SU-DHL-6 (cell line): ENCODE data around the gene SCFD2.
"Not testable (repeated sequence)": the region's sequence is repeated elsewhere in the genome, so short reads cannot be mapped to it uniquely, and the experiment has no call there.

ENCODE experiments used
- H2AFZ ChIP-seq: fragments of 200-600 bp; sonication (generic); 2 replicates; pipeline ENCODE4 v1.6.1; 2014; ENCODE audit warnings: low read depth, mild to moderate bottlenecking, moderate library complexity, mixed read lengths, antibody characterized with exemption, low read length; ENCODE audit not compliant: severe bottlenecking
- H3F3A ChIP-seq: fragments of 200-600 bp; shearing (Covaris generic); 2 replicates; pipeline ENCODE4 v1.6.0; 2016; ENCODE audit warnings: antibody characterized with exemption, mild to moderate bottlenecking; ENCODE audit not compliant: insufficient read depth
- H3K27ac ChIP-seq: fragments of 200-600 bp; sonication (generic); 2 replicates; pipeline ENCODE4 v1.5.1; 2016; ENCODE audit warnings: low read depth, mild to moderate bottlenecking, low read length, moderate library complexity, mixed read lengths
- H3K27me3 ChIP-seq: fragments of 200-600 bp; sonication (generic), shearing (Covaris generic); 2 replicates; pipeline ENCODE4 v1.6.0; 2014; ENCODE audit warnings: mild to moderate bottlenecking, low read length
- H3K36me3 ChIP-seq: fragments of 200-600 bp; sonication (generic); 2 replicates; pipeline ENCODE4 v1.6.1; 2014; ENCODE audit warnings: mild to moderate bottlenecking, low read length, mixed read lengths
- H3K4me2 ChIP-seq: fragments of 300-600, 200-600 bp; shearing (Covaris generic), sonication (generic); 2 replicates; pipeline ENCODE4 v1.6.0; 2014; ENCODE audit warnings: low read length, low read depth, mild to moderate bottlenecking; ENCODE audit not compliant: poor library complexity, severe bottlenecking
- H3K4me3 ChIP-seq: fragments of 200-600 bp; sonication (generic); 2 replicates; pipeline ENCODE4 v1.5.1; 2014; ENCODE audit warnings: antibody characterized with exemption, low read length, mild to moderate bottlenecking, mixed read lengths; ENCODE audit not compliant: insufficient read depth, poor library complexity, severe bottlenecking
- H3K79me2 ChIP-seq: fragments of 200-600 bp; sonication (generic); 2 replicates; pipeline ENCODE4 v1.6.1; 2014; ENCODE audit warnings: mild to moderate bottlenecking, low read length, moderate library complexity; ENCODE audit not compliant: insufficient read depth
- H3K9ac ChIP-seq: fragments of 200-600 bp; sonication (generic); 2 replicates; pipeline ENCODE4 v1.7.0; 2014; ENCODE audit warnings: mild to moderate bottlenecking, low read length
- H3K9me2 ChIP-seq: fragments of 200-600 bp; sonication (generic); replicated peaks from 2 replicates; pipeline ENCODE4 v1.6.1; 2014; ENCODE audit warnings: low read length; ENCODE audit not compliant: insufficient read depth
- H3K9me3 ChIP-seq: fragments of 200-600 bp; sonication (generic); 2 replicates; pipeline ENCODE4 v1.6.1; 2014; ENCODE audit warnings: low read length, mixed read lengths; ENCODE audit not compliant: insufficient read depth
- H4K20me1 ChIP-seq: fragments of 200-600 bp; sonication (generic); 2 replicates; pipeline ENCODE4 v1.6.1; 2014; ENCODE audit warnings: low read depth, mild to moderate bottlenecking, antibody characterized with exemption, low read length, moderate library complexity, mixed read lengths
- EZH2phosphoT487 ChIP-seq: fragments of 200-600 bp; sonication (generic), shearing (Covaris generic); conservative IDR thresholded peaks from 2 replicates; pipeline ENCODE4 v1.6.1; 2018; ENCODE audit warnings: mild to moderate bottlenecking, antibody characterized with exemption, low read length, moderate library complexity, mixed read lengths
- TF ChIP-seq, protein P1 (sequence below): fragments of 200-600 bp; sonication (generic); IDR thresholded peaks from one replicate; pipeline ENCODE4 v1.5.1; 2017; ENCODE audit warnings: antibody characterized with exemption, mild to moderate bottlenecking, low read length, moderate library complexity; ENCODE audit not compliant: insufficient read depth, poor library complexity, severe bottlenecking

Gene SCFD2

DNA sequence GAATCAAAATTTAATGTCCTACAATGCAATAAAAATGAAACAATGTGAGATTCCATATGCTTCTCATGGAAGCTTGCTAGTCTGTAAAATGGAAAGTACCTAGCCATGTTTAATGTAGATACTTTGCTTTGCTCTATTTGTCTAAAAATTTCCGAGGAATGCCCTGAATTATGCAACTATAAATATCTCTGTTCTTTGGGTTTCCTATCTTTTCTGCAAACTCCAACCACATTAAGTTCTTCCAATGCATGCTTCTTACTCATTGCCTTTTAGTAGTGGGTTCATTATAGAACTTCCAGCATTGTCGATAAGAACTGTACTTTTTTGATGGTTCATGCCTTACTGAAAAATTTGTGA lies 325.4 kb downstream of the SCFD2 start:
- Histone ChIP-seq H3K9me3 (no peaks in the 10 kb centered on the region), H4K20me1 (no peaks in the 10 kb centered on the region), H3K4me2 (no peak overlapping the region), H3K36me3 (no peaks in the 10 kb centered on the region), H2AFZ (no peak overlapping the region), H3K27ac (no peak overlapping the region), H3K9ac (no peak overlapping the region), H3K27me3 (no peaks in the 10 kb centered on the region), H3K9me2 (no peaks in the 10 kb centered on the region), H3F3A (no peaks in the 10 kb centered on the region), H3K4me3 (no peak overlapping the region), H3K79me2 (no peaks in the 10 kb centered on the region)
- TF ChIP-seq, protein P1, sequence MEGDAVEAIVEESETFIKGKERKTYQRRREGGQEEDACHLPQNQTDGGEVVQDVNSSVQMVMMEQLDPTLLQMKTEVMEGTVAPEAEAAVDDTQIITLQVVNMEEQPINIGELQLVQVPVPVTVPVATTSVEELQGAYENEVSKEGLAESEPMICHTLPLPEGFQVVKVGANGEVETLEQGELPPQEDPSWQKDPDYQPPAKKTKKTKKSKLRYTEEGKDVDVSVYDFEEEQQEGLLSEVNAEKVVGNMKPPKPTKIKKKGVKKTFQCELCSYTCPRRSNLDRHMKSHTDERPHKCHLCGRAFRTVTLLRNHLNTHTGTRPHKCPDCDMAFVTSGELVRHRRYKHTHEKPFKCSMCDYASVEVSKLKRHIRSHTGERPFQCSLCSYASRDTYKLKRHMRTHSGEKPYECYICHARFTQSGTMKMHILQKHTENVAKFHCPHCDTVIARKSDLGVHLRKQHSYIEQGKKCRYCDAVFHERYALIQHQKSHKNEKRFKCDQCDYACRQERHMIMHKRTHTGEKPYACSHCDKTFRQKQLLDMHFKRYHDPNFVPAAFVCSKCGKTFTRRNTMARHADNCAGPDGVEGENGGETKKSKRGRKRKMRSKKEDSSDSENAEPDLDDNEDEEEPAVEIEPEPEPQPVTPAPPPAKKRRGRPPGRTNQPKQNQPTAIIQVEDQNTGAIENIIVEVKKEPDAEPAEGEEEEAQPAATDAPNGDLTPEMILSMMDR = no peak
- no peak for TF ChIP-seq EZH2phosphoT487

DNA sequence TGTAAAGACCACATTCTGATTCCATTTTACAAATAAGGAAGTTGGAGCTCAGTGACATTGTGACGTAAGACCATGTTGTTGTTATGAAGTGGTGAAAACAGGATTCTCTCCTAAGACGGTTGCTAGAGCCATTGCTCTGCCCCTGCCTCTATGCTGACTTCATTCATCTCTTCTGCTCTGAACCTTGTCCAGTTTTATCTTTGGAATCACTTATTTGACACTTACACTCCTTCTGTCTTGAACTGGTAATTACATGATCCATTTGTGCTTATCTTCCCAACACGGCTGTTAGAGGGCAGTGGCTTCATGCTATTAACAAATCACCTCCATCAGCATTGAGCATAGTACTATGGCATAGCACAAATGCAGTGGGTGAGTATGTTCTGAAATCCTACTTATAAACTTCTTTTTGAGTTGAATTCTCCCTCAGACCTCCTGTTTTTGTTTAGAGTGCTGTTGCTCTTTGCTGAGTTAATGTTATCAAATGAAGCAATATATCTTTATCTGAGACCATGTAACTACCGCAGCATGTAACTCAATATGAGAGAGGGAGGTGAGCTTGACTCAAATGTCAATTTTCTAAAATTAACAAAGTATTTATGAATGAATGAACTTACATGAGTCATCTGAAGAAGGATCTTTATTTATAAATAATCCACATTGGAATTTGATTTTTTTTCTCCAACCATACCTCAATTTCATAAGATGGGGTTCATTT lies 326.0 kb downstream of the SCFD2 start:
- Histone ChIP-seq H3K4me2 (no peak overlapping the region), H3K27me3 (no peaks in the 10 kb centered on the region), H3K9ac (no peak overlapping the region), H3K27ac (no peak overlapping the region), H3K9me2 (no peaks in the 10 kb centered on the region), H3F3A (no peaks in the 10 kb centered on the region), H3K36me3 (no peaks in the 10 kb centered on the region), H3K79me2 (no peaks in the 10 kb centered on the region), H3K9me3 (no peaks in the 10 kb centered on the region), H3K4me3 (no peak overlapping the region), H4K20me1 (no peaks in the 10 kb centered on the region), H2AFZ (no peak overlapping the region)
- TF ChIP-seq EZH2phosphoT487 = no peak
- TF ChIP-seq, protein P1 = no peak

DNA sequence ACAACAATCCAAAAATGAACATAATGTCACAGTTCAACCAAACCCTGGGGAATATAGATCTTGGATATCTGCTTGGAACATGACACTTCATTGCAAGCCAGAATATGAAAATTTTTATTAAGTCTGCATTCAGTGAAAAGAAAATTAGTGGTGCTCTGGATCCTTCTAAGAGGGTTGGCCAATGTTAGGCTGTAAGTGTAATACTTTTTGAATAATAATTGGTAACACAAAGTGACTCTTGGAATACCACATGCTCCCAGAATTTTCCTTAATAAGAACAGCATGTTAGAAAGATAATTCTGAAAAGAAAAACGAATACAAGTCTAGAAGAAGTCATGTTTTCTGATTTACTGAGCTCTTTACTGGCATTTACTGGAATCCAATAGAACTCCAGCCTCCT lies 328.0 kb downstream of the SCFD2 start:
- Histone ChIP-seq H3K9me2 (no peaks in the 10 kb centered on the region), H3K79me2 (no peaks in the 10 kb centered on the region), H3K36me3 (no peaks in the 10 kb centered on the region), H4K20me1 (no peaks in the 10 kb centered on the region), H3F3A (no peaks in the 10 kb centered on the region), H2AFZ (no peak overlapping the region), H3K4me3 (no peak overlapping the region), H3K27me3 (no peaks in the 10 kb centered on the region), H3K9me3 (no peaks in the 10 kb centered on the region), H3K4me2 (no peak overlapping the region), H3K27ac (no peak overlapping the region), H3K9ac (no peak overlapping the region)
- no peak for TF ChIP-seq EZH2phosphoT487
- TF ChIP-seq, protein P1 = no peak

DNA sequence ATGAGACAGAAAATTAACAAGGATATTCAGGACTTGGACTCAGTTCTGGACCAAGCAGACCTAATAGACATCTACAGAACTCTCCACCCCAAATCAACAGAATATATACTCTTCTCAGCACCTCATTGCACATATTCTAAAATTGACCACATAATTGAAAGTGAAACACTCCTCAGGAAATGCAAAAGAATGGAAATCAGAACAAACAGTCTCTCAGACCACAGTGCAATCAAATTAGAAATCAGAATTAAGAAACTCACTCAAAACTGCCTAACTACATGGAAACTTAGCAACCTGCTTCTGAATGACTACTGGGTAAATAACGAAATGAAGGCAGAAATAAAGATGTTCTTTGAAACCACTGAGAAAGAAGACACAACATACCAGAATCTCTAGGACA lies 333.0 kb downstream of the SCFD2 start:
- not testable (repeated sequence) for H3K9ac ChIP-seq, H3K4me3 ChIP-seq, H3F3A ChIP-seq, H2AFZ ChIP-seq, H3K9me2 ChIP-seq, H3K4me2 ChIP-seq, H4K20me1 ChIP-seq, H3K79me2 ChIP-seq, H3K36me3 ChIP-seq, H3K27ac ChIP-seq, H3K27me3 ChIP-seq, H3K9me3 ChIP-seq
